OCI-LY1 (cell line): ENCODE data around the gene SVBP.

Source experiments
- EZH2 ChIP-seq: fragments of 200-600 bp; sonication (generic), shearing (Covaris generic); IDR thresholded peaks from 2 replicates; pipeline ENCODE4 v1.8.0; 2017; ENCODE audit warnings: borderline replicate concordance, mixed run types, mild to moderate bottlenecking, antibody characterized with exemption, low read length, moderate library complexity, mixed read lengths
- TF ChIP-seq, protein P1 (sequence below): fragments of 200-600 bp; sonication (generic), shearing (Covaris generic); IDR thresholded peaks from 2 replicates; pipeline ENCODE4 v1.5.1; 2017; ENCODE audit warnings: mild to moderate bottlenecking, antibody characterized with exemption, low read length, moderate library complexity, mixed read lengths

DNA sequence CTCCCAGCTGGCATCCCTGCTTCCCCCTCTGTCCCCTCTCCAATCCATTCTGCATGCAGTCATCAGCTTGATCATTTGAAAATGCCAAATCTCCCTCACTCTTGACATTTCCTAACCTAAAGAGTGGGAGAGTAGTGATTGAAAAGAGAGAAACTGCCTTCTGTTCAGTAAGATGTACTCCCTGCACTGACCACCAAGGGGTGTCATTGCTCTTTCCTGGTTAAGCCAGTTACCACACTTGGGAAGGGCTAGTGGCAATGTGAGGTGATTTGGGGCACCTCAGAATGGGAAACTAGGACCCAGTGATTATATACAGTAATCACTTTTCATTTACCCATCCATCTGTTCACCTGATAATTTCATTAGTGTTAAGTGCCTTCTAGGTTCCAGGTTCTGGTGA, 39.3 kb downstream of the SVBP start:
- TF ChIP-seq, protein P1, sequence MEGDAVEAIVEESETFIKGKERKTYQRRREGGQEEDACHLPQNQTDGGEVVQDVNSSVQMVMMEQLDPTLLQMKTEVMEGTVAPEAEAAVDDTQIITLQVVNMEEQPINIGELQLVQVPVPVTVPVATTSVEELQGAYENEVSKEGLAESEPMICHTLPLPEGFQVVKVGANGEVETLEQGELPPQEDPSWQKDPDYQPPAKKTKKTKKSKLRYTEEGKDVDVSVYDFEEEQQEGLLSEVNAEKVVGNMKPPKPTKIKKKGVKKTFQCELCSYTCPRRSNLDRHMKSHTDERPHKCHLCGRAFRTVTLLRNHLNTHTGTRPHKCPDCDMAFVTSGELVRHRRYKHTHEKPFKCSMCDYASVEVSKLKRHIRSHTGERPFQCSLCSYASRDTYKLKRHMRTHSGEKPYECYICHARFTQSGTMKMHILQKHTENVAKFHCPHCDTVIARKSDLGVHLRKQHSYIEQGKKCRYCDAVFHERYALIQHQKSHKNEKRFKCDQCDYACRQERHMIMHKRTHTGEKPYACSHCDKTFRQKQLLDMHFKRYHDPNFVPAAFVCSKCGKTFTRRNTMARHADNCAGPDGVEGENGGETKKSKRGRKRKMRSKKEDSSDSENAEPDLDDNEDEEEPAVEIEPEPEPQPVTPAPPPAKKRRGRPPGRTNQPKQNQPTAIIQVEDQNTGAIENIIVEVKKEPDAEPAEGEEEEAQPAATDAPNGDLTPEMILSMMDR = peak; percentile 74
- TF ChIP-seq EZH2 = no peak
